Measurements from ENCODE around the gene ARFIP2.

Gene ARFIP2

DNA sequence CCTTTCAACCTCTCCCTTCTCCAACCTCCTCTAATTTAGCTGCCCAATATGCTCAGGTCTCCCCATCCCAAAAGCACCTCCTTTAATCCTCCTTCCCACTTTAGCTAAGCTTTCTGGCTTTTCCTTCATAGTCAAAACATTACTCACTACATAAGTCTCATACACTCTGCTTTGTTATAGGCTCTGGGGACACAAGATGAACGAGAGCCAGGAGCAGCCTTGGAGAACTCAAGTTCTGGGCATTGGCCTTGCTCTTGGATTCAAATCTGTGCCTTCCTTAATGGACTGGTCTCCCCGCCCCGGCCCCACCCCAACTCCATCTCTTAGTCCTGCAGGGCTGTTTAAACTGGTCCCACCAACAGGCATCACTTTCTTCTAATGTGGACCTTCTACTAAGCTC lies 28.9 kb downstream of the ARFIP2 start:
- FAIRE-seq (no peak), DNase-seq (ENCODE audit: extremely low spot score, insufficient read length, low read depth) (no peak)

DNA sequence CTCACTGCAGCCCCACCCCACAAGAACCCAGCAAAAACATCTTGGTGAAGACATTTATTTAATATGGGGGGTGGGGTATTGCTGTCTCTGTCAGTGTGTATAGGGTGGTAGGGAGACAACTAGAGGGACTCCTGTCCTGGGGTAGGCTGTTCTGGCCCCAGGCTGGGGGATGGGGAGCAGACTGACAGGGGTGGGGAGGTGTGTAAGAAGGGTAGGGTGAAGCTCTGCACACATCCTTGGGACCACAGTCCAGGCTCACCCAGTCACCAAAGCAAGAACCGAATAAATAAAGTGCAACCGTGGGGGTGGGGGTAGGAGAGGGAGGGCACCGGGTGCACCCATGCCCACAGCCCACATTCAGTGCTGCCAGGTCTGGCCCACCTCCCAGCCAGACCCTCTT lies 32.6 kb downstream of the ARFIP2 start:
- no peak for FAIRE-seq

DNA sequence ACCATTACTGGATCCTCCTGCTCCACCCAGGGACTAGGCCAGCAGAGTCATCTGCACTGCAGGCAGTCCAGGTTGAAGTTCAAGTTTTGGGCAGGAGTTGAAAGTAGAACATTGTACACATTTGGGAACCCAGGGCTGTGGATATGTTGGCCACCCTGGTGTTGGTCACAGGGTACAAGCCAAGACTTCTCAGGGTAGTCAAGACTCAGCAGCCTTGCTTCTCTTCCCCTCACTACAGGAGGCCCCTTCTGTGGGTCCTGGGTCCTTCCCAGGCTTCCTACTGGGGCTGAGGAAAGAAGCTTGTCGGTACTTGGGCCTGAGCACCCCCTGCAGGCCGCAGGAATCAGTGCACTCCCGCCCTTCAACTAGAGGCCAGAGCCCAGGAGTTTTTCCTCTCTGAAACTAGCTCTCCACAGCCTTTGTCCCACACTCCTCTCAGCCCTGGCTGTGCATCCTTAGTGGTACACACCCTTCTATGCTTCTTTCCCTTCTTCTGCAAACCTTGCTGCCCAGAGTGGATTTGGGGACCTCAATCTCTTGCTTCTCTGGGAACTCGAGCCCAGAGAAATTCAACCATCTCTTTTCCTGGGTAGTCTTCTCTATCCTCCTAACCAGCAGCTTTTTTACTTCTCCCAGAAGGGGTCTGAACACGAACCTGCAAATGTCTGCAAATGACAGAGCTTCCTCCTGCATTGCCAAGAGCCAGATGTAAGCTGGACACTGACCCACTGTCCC lies 37.7 kb downstream of the ARFIP2 start:
- DNase-seq (ENCODE audit: extremely low spot score, insufficient read length, low read depth): peak; percentile 43
- peak; percentile 68 for FAIRE-seq

More for the DNA sequence above, 32.6 kb downstream of the ARFIP2 start:
- DNase-seq (ENCODE audit: extremely low spot score, insufficient read length, low read depth): no peak

DNA sequence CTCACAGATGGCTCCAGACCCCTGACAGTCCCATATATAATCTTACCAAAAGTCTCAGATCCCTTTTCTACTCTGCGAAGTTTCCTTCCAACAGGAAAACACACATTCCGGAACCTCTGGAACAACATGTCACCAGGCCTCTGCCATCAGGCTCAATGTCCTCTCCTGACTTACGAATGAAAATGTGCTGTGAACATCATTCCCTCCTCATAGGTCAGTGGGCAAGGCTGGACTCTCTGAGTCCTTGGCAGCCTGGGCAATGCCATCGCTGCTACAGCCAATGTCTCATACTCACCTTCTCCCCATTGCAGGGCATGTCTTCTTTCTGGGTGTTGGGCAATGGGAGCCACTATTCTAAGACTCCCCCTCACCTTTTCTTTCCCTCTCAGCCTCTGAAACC lies 38.7 kb downstream of the ARFIP2 start:
- FAIRE-seq (no peak), DNase-seq (ENCODE audit: extremely low spot score, insufficient read length, low read depth) (no peak)

DNA sequence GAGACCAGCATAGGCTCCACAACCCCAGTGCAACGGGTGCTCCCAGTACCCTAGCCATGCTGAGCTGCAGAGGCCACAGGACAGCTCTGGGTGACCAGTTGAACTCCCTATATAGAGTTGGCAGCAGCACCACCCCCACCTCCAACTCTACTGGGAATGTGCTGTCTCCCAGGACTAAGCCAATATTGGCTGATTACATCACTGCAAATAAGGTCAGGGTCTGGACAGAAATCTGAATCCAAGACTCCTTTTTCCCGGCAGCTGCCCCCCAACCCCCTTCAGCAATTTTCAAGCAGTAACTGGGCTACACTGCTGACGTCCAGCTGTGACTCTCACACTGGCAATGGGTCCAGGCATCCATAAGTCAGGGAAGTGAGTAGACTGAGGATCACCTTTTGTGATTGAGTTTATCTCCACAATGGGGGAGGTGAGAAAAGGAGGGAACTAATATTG lies 40.2 kb downstream of the ARFIP2 start, which contains the start of gene HPX:
Gene HPX (minus strand): TSS at position 82 of the 453 bp plus-strand sequence. CDS start 24 bp downstream, at position 58.
- FAIRE-seq: no peak
- DNase-seq (ENCODE audit: extremely low spot score, insufficient read length, low read depth): no peak

DNA sequence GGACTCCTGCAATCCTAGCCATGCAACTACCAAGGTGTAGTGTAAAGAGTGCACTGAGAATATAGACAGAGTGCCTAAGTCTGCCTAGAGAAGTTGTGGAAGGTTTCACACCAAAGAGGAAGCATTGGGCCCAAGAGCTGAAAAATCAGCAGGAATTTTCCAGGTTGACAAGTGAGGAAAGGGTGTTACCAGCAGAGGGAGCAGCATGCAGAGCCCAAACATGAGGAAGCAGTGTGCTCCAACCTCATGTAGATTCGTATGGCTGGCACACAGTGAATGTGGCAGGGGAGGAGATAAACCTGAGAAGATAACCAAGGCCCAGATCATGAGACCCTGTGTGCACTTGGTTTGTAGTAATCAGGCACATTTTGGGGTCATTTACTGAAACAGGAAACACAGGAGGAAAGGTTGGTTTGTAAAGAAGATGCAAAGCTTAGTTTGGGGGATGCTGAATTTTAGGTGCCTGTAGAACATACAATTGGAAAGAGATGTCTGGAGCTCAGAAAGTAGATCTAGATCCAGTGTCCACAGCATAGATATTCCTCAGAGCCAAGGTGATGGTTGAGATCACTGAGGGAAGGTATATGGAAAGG lies 42.1 kb downstream of the ARFIP2 start:
- FAIRE-seq: no peak
- DNase-seq (ENCODE audit: extremely low spot score, insufficient read length, low read depth): no peak

DNA sequence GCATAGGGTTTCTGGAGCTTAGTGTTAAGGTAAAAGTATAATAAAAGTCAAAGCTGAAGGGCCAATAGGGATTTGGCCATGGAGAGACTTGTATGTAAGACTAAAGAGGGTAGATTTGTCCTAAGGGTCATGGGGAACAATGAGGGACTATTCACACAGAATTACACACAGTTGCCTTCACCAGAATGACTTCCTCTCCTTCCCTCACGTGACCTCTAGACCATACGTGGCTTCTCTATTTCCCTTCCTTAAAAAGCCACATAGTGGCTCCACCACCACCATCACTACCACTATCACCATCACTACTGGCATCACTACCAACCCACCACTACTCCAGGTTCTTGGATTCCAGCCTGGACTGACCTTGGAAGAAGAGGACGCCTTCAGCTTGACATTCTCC lies 43.1 kb downstream of the ARFIP2 start:
- no peak for FAIRE-seq

DNA sequence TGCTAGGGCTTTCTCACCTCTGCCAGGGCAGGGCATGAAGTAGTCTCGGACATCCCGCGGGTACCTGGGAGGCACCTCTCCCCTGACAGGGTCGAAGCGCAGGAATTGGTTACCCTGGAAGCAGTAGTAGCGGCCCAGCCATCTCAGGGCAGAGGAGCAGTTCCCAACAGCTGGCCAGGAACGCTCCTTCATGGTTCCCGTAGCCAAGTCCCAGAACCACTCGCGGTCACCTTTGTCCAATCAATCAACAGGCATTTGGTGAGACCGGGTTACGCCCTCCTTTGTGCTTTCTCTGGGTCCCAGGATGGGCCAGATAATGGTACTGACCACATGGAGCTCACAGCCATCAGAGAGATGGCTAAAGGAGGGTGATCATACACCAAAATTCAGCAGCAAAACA lies 43.7 kb downstream of the ARFIP2 start:
- DNase-seq (ENCODE audit: extremely low spot score, insufficient read length, low read depth): no peak

More for the DNA sequence above, 43.1 kb downstream of the ARFIP2 start:
- DNase-seq (ENCODE audit: extremely low spot score, insufficient read length, low read depth): no peak

DNA sequence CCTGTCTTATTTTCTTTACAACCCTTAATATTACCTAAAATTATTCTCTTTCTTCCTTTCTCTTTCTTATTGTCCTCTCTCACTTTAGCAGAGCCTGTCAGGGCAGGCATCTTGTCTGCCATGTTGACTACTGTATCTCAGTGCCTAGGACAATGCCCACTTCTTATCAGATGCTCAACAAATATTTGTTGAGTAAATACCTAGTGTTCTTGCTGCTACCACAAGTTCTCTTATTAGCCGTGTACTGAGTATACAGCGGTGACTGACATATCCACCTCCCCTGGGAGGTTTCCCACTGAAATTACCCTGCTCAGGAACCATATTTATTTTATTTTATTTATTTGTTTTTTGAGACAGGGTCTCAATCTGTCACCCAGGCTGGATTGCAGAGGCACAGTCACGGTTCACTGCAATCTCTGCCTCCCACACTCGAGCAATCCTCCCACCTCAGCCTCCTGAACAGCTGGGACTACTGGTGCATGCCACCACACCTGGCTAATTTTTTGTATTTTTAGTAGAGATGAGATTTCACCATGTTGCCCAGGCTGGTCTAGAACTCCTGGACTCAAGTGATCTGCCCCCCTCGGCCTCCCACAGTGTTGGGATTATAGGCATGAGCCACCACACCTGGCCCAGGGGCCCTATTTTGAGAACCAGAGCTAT lies 47.0 kb downstream of the ARFIP2 start:
- FAIRE-seq (no peak), DNase-seq (ENCODE audit: extremely low spot score, insufficient read length, low read depth) (no peak)

More for the DNA sequence above, 43.7 kb downstream of the ARFIP2 start:
- no peak for FAIRE-seq

DNA sequence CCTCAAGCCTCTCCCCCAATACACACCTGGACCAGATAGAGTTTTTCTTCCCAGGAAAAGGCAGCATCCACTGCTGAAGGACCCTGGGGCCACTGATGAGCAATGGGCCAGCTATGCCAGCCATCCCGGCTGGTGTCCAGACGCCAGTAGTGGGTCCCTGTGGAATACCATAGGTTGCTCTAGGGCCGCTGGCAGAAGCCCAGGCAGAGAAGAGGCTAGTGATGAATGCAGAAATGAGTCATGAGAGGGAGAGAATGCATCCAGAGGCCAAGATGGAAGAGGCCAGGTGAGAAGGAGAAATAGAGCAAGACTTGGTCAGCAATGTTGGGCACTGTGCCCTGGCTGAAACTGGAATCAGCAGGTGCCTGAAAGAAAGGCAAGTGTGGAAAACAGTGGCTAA lies 49.3 kb downstream of the ARFIP2 start:
- DNase-seq (ENCODE audit: extremely low spot score, insufficient read length, low read depth): no peak
- FAIRE-seq: no peak

DNA sequence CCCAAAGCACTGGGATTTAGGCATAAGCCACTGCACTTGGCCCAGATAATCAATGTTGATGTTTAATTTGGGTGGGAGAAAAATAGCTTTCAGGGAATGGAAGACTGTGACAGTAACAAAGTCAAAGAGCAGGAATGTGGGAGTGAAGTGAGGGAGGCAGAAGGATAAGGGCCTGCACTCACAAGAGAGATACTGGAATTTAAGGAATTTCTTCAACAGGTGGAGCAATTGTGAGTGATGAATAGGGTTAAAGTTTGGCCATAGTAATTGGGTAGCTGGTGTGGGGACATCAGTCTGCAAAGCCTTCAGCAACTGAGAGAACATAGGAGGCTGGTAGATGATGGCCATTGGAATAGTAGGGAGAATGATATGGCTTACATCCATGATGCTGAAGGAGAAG lies 53.6 kb downstream of the ARFIP2 start:
- DNase-seq (ENCODE audit: extremely low spot score, insufficient read length, low read depth) (no peak), FAIRE-seq (no peak)
